ENCODE data around the gene STX1A.

Gene STX1A

GRCh38 chr7:73718905-73719805, at the start of gene STX1A:
Gene STX1A (minus strand): TSS chr7:73719669. CDS start chr7:73719631, 38 bp downstream.
- DNase-seq = peak; percentile 53

GRCh38 chr7:73768641-73769480, 49.4 kb upstream of the STX1A start:
- no peak for DNase-seq

DNA sequence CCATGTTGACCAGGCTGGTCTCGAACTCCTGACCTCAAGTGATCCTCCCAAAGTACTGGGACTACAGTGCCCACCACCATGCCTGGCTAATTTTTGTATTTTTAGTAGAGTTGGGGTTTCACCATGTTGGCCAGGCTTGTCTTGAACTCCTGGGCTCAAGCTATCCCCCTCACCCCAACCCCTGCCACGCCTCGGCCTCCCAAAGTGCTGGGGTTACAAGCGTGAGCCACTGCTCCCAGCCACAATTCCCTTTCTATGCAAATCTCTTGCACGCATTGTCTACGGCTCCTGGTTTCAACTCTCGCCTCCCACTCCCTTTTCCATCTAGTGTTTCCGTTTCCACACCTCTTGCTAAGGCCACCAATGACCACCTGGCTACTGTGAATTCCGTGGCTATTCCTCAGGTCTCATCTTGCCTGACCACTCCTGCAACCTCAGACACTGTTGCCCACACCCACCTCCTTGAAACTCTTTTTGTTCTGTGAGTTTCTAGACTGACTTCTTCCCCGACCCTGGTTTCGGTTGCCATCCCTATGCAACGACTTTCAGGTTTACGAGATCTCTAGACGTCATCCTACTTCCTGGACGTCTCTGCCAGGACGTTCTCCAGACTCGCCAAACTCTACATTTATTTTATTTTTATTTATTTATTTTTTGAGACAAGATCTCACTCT, 47.2 kb upstream of the STX1A start:
- DNase-seq = no peak

- DNase-seq = no peak
Observed at GRCh38 chr7:73762659-73762999, 43.2 kb upstream of the STX1A start.

DNA sequence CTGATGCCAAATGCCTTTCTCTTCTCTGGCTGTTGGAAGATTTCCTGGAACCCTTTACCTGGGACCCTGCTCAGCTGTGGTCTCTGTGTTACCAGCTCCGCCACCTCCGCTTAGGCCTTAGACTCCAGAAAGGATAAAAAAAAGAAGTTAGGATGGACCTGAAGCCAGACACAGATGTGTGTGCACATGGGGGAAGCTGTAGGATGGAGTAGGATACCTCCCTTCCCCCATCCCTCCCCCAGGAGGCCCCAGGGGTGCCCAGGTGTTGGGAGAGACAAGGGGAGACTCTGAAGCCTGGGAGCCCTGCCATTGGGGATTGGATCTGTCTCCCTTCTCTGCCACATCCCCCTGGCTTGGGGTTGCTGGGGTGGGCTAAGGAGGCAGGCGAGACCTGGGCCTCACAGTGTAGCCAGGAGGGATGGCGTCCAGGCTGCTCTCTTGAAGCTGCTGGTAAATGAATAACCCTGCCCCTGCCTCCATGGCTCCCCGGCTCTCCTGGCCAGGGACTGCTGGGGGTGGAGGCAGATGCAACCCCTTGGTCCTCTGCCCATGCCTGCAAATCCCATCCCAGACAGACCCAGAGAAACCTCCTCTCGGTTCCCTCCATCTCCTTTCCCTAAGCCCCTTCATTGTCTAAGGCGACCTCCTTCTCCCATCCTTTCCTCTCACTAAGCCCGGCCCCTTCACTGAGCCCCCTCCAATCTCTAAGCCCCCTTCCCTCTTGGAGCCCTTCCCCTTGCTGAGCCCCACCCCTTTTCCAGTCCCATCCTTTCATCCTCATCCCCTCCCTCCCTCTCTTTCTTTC, 42.6 kb upstream of the STX1A start:
- no peak for DNase-seq

GRCh38 chr7:73758581-73759138, 39.2 kb upstream of the STX1A start:
- DNase-seq = no peak

- DNase-seq = no peak
Observed at GRCh38 chr7:73749931-73750776, 30.7 kb upstream of the STX1A start.

GRCh38 chr7:73746378-73746777, 26.9 kb upstream of the STX1A start:
- no peak for DNase-seq

DNA sequence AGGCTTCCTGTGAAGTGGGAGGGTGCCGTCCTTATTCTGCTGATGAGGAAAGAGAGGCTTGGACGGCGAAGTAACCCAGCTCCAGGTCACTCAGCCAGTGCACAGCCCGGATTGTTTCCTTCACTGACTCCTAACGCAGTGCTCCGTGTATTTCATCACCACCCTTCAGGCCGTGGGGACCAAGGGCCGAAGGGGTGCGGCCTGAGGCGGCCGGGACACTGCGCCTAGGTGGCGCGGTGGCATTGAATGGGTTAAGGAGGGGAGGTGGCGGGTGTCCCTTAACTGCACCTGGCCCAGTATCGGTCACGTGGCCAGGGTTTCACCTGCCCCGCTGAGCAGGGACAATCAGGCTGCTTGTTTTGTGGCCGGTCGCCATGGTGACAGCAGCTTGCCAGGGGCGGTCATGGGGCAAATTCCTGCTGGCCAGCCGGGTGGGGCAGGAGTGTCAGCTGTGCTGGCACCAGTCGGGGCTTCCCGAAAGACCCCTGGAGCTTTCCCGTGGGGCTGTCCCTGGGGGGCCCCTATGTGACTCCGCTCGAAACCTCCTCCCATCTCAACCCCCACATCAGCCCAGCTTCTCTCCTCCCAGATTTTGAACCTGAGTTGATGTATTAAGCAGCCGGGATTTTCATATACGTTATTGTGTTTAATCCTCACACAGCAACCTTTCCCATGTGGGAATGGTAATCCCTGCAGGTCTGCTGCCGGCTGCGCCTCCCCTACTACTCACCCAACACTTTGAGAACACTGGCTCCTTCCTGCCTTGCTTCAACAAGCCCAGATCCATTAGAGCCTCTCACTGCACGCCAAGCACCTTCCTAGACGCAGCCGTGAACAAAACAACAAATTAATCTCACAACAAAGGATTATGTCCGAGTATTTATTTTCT, 23.5 kb upstream of the STX1A start:
- DNase-seq = no peak

DNA sequence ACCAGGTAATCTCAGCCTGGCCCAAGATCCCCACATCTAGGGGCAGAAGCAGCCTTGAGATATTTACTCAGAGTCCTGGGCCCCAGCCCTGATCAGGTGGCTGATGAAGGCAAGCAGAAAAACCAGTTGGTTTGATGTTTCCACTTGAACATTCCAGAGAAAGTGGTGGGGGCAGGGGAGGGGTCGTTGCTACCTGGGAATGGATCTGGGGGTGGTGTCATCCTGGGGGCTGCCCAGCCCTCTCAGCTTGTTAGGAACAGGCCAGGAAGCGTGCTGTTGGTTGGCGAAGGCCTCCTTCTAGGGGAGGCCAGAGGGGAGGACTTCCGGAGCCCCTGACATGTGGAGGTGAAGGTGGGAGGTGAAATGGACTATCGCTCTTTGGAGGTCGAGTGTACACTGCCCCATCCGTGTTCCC, 22.9 kb upstream of the STX1A start:
- DNase-seq = no peak

GRCh38 chr7:73741600-73741999, 22.1 kb upstream of the STX1A start:
- DNase-seq = no peak

GRCh38 chr7:73740771-73741170, 21.3 kb upstream of the STX1A start:
- no peak for DNase-seq

DNA sequence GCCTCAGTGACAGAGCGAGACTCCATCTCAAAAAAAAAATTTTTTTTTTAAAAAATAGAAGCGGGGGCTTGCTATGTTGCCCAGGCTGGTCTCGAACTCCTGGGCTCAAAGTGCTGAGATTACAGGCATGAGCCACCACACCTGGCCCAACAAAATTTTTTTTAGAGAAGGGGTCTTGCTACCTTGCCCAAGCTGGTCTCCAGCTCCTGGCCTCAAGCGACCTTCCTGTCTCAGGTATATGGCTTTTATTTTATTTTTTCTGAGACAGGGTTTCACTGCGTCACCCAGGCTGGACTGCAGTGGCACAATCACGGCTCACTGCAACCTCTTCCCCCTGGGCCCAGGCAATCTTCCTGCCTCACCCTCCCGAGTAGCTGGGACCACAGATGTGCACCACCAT, 20.7 kb upstream of the STX1A start:
- DNase-seq = no peak

GRCh38 chr7:73739387-73739767, 19.9 kb upstream of the STX1A start:
- DNase-seq = no peak

GRCh38 chr7:73738612-73739386, 19.3 kb upstream of the STX1A start, which contains the start of gene ABHD11:
Gene ABHD11 (minus strand): TSS chr7:73738802. CDS start chr7:73738770, 32 bp downstream.
- peak; percentile 99 for DNase-seq

DNA sequence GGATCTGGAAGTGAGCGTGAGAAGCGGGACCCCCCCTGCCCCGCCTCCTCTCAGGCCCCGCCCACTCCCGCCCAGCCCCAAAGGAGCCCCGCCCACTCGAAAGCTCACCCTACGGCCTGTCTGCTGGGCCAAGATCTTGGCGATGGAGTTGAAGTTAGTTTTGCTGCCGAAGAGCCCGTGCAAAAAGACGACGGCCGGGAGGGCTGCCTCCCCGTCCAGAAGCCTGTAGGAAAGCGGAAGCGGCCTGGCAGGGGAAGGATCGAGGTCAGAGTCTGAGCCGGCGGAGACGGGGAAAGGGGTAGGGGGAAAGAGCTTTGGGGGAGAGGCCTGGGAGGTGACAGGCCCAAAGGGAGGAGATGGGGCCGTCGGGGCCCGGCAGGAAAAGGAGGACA, 18.7 kb upstream of the STX1A start:
- DNase-seq = peak; percentile 57

GRCh38 chr7:73737491-73738219, 18.2 kb upstream of the STX1A start:
- no peak for DNase-seq

- no peak for DNase-seq
Observed at GRCh38 chr7:73736885-73737284, 17.4 kb upstream of the STX1A start.

GRCh38 chr7:73735528-73735905, 16.0 kb upstream of the STX1A start:
- DNase-seq = no peak
